ENCODE results near the gene LONP1.
"Not testable (repeated sequence)": the region's sequence is repeated elsewhere in the genome, so short reads cannot be mapped to it uniquely, and the experiment has no call there.

The LONP1 gene

DNA sequence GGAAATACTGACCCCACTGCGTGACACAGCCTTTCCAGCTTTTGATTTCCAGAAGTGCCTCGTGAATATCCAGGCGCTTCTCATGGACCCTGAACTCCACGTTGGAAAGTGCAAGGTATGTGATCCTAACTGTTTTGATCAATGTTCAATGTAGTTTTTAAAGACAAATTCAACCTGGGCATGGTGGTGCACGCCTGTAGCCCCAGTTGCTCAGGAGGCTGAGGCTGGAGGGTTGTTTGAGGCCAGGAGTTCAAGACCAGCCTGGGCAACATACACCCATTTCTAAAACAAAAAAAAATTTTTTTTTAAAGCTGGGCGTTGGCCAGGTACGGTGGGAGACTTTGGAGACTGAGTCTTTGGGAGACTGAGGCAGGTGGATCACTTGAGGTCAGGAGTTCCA is 31.8 kb upstream of the LONP1 start:
- ChIA-PET POLR2A (no interaction called here), CTCF (interaction anchor here (0.7 kb wide), 1 partner anchor 223 kb away, joined by 3 read pairs; no protein-coding TSS in a partner anchor)
- no peak for TF ChIP-seq FOXM1 (IDR thresholded peaks at IDR 0.05; ENCODE audit: borderline replicate concordance)
- no peak for TF ChIP-seq CTBP1 (IDR thresholded peaks at IDR 0.05; ENCODE audit: borderline replicate concordance)
- no peak for TF ChIP-seq ARNT (IDR thresholded peaks at IDR 0.05)
- no peak for TF ChIP-seq HDGF (IDR thresholded peaks at IDR 0.05; ENCODE audit: borderline replicate concordance)
- no peak for TF ChIP-seq FOXA1 (IDR thresholded peaks at IDR 0.05)
- no peak for TF ChIP-seq TARDBP (IDR thresholded peaks at IDR 0.05)
- TF ChIP-seq SUZ12 (IDR thresholded peaks at IDR 0.05): no peak
- no peak for TF ChIP-seq ELF4 (IDR thresholded peaks at IDR 0.05)
- TF ChIP-seq L3MBTL2 (conservative IDR thresholded peaks at IDR 0.05): no peak
- no peak for TF ChIP-seq PKNOX1 (IDR thresholded peaks at IDR 0.05)
- no peak for TF ChIP-seq FOXK2 (IDR thresholded peaks at IDR 0.05)
- no peak for DNase-seq (ENCODE audit: extremely low spot score)

- CTCF ChIA-PET: interaction anchor here (1.1 kb wide), 1 partner anchor 22 kb away, joined by 6 read pairs; no protein-coding TSS in a partner anchor
- POLR2A ChIA-PET: interaction anchor here (0.7 kb wide), 1 partner anchor 29 kb away, joined by 3 read pairs; the partner anchor contains the start of genes CATSPERD and LONP1
- DNase-seq (ENCODE audit: extremely low spot score): no peak
- TF ChIP-seq ELF4 (IDR thresholded peaks at IDR 0.05): no peak
- TF ChIP-seq L3MBTL2 (conservative IDR thresholded peaks at IDR 0.05): no peak
- no peak for TF ChIP-seq TARDBP (IDR thresholded peaks at IDR 0.05)
- no peak for TF ChIP-seq BHLHE40 (IDR thresholded peaks at IDR 0.05; ENCODE audit: borderline replicate concordance)
- TF ChIP-seq ARNT (IDR thresholded peaks at IDR 0.05): no peak
- no peak for TF ChIP-seq HDGF (IDR thresholded peaks at IDR 0.05; ENCODE audit: borderline replicate concordance)
- no peak for TF ChIP-seq ZNF384 (IDR thresholded peaks at IDR 0.05)
- no peak for TF ChIP-seq SP1 (IDR thresholded peaks at IDR 0.05)
- no peak for TF ChIP-seq SUZ12 (IDR thresholded peaks at IDR 0.05)
- TF ChIP-seq LEF1 (IDR thresholded peaks at IDR 0.05; ENCODE audit: borderline replicate concordance): no peak
- TF ChIP-seq FOXK2 (IDR thresholded peaks at IDR 0.05): no peak
- no peak for TF ChIP-seq PKNOX1 (IDR thresholded peaks at IDR 0.05)
- no peak for TF ChIP-seq NFRKB (IDR thresholded peaks at IDR 0.05)
- no peak for TF ChIP-seq CTBP1 (IDR thresholded peaks at IDR 0.05; ENCODE audit: borderline replicate concordance)
- TF ChIP-seq FOXM1 (IDR thresholded peaks at IDR 0.05; ENCODE audit: borderline replicate concordance): no peak
- TF ChIP-seq FOXA1 (IDR thresholded peaks at IDR 0.05): no peak
Observed at GRCh38 chr19:5749505-5749904, 29.6 kb upstream of the LONP1 start.

DNA sequence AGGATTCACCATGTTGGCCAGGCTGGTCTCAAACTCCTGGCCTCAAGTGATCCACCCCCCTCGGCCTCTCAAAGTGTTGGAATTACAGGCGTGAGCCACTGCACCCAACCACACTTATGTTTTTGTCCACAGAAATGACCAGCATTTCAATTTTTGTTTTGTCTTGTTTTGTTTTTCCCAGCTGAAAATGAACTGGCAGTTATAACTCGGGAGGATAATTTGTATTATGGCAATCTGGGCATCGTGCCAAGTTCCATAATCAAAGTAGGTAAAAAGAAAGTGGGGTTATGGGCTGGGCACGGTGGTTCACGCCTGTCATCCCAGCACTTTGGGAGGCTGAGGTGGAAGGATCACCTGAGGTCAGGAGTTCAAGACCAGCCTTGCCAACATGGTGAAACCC is 29.0 kb upstream of the LONP1 start:
- CTCF ChIA-PET: interaction anchor here (0.6 to 1.1 kb wide), 2 partner anchors 21 to 1231 kb away, joined by 3 to 6 read pairs; partner anchors contain the start of gene PLIN4
- DNase-seq (ENCODE audit: extremely low spot score); POLR2A ChIA-PET: not testable (repeated sequence)

GRCh38 chr19:5744999-5745398 is 25.1 kb upstream of the LONP1 start:
- CTCF ChIA-PET; DNase-seq (ENCODE audit: extremely low spot score); POLR2A ChIA-PET: not testable (repeated sequence)

GRCh38 chr19:5743630-5744029 is 23.7 kb upstream of the LONP1 start:
- ChIA-PET CTCF (interaction anchor here (1.1 kb wide), 1 partner anchor 60 kb away, joined by 3 read pairs; no protein-coding TSS in a partner anchor), POLR2A (interaction anchor here (1.3 to 1.5 kb wide), 2 partner anchors 23 to 85 kb away, joined by 3 to 4 read pairs; partner anchors contain the start of gene CATSPERD)
- TF ChIP-seq SUZ12 (IDR thresholded peaks at IDR 0.05): no peak
- DNase-seq (ENCODE audit: extremely low spot score): no peak

DNA sequence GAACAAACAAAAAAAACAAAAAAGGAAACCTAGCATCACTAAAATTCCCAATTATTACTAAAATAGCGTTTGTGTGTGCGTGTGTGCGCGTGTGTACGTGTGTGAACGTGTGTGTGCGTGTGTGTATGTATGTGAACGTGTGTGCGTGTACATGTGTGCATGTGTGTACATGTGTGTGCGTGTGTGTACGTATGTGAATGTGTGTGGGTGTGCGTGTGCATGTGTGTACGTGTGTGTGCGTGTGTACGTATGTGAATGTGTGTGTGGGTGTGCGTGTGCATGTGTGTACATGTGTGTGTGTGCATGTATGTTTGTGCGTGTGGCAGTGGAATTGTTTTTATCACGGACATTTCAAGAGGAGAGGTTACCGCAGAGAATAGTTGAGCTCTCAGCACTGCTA is 22.1 kb upstream of the LONP1 start:
- ChIA-PET POLR2A (no interaction called here), CTCF (no interaction called here)
- DNase-seq (ENCODE audit: extremely low spot score): no peak
- TF ChIP-seq PKNOX1 (IDR thresholded peaks at IDR 0.05): no peak
- no peak for TF ChIP-seq ZNF384 (IDR thresholded peaks at IDR 0.05)
- no peak for TF ChIP-seq FOXK2 (IDR thresholded peaks at IDR 0.05)
- no peak for TF ChIP-seq TARDBP (IDR thresholded peaks at IDR 0.05)
- no peak for TF ChIP-seq CTBP1 (IDR thresholded peaks at IDR 0.05; ENCODE audit: borderline replicate concordance)
- no peak for TF ChIP-seq BHLHE40 (IDR thresholded peaks at IDR 0.05; ENCODE audit: borderline replicate concordance)
- no peak for TF ChIP-seq ELF4 (IDR thresholded peaks at IDR 0.05)
- TF ChIP-seq FOXA1 (IDR thresholded peaks at IDR 0.05): no peak
- TF ChIP-seq SP1 (IDR thresholded peaks at IDR 0.05): no peak
- TF ChIP-seq NFRKB (IDR thresholded peaks at IDR 0.05): no peak
- no peak for TF ChIP-seq FOXM1 (IDR thresholded peaks at IDR 0.05; ENCODE audit: borderline replicate concordance)

GRCh38 chr19:5738423-5738822 is 18.5 kb upstream of the LONP1 start:
- DNase-seq (ENCODE audit: extremely low spot score): no peak
- TF ChIP-seq ARNT (IDR thresholded peaks at IDR 0.05) (no peak), FOXK2 (IDR thresholded peaks at IDR 0.05) (no peak), TARDBP (IDR thresholded peaks at IDR 0.05) (no peak), NFRKB (IDR thresholded peaks at IDR 0.05) (no peak), SP1 (IDR thresholded peaks at IDR 0.05) (no peak), ELF4 (IDR thresholded peaks at IDR 0.05) (no peak), FOXA1 (IDR thresholded peaks at IDR 0.05) (no peak), L3MBTL2 (conservative IDR thresholded peaks at IDR 0.05) (no peak), FOXM1 (IDR thresholded peaks at IDR 0.05; ENCODE audit: borderline replicate concordance) (no peak), SUZ12 (IDR thresholded peaks at IDR 0.05) (no peak), CTBP1 (IDR thresholded peaks at IDR 0.05; ENCODE audit: borderline replicate concordance) (no peak), HDGF (IDR thresholded peaks at IDR 0.05; ENCODE audit: borderline replicate concordance) (no peak), BHLHE40 (IDR thresholded peaks at IDR 0.05; ENCODE audit: borderline replicate concordance) (no peak), PKNOX1 (IDR thresholded peaks at IDR 0.05) (no peak), ZNF384 (IDR thresholded peaks at IDR 0.05) (no peak), LEF1 (IDR thresholded peaks at IDR 0.05; ENCODE audit: borderline replicate concordance) (no peak)
- POLR2A ChIA-PET: interaction anchor here (1.2 kb wide), 1 partner anchor 18 kb away, joined by 3 read pairs; the partner anchor contains the start of genes CATSPERD and LONP1
- CTCF ChIA-PET: no interaction called here

DNA sequence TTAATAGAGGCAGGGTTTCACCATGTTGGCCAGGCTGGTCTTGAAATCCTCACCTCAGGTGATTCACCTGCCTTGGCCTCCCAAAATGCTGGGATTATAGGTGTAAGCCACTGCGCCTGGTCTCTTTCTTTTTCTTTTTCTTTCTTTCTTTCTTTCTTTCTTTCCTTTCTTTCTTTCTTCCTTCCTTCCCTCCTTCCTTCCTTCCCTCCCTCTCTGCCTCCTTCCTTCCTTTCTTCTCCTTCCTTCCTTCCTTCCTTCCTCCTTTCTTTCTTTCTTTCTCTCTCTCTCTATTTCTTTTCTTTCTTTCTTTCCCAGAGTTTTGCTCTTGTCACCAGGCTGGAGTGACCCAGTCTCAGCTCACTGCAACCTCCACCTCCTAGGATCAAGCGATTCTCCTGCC is 13.2 kb upstream of the LONP1 start:
- not testable (repeated sequence) for DNase-seq (ENCODE audit: extremely low spot score)
- ChIA-PET CTCF (interaction anchor here (0.6 to 1.0 kb wide), 2 partner anchors 71 to 905 kb away, joined by 3 to 4 read pairs; no protein-coding TSS in a partner anchor), POLR2A (interaction anchor here (1.7 kb wide), 1 partner anchor 13 kb away, joined by 7 read pairs; the partner anchor contains the start of genes CATSPERD and LONP1)
